ENCODE results near the gene RPS6KA5. TPM values are rescaled to one million over a fixed set of nuclear protein-coding genes. Genes with fewer than 3 reads are reported as not detected.

Gene RPS6KA5
- total RNA-seq, 1 donor from 2014 or later = 3.1 TPM

GRCh38 chr14:90797919-90798318, 262.5 kb downstream of the RPS6KA5 start:
- Histone ChIP-seq H3K9me3 (ENCODE audit: control insufficient read depth in 3 of 3, low read length in 3 of 3) (no peaks in the 10 kb centered on the region), H3K4me3 (ENCODE audit: low read length in 3 of 3) (no peak overlapping the region), H3K9ac (ENCODE audit: low read depth in 1 of 3, low read length in 3 of 3) (no peak overlapping the region), H3K27ac (ENCODE audit: low read depth, low read length) (no peak overlapping the region), H3K27me3 (ENCODE audit: control insufficient read depth in 3 of 3, insufficient read depth in 3 of 3, low read length in 3 of 3) (no peaks in the 10 kb centered on the region), H3K4me1 (ENCODE audit: control insufficient read depth in 3 of 3, insufficient read depth in 3 of 3, low read length in 3 of 3) (peaks cover 0 to 10% (median 7%) of the 10 kb centered on the region in 3 donors), H3K36me3 (ENCODE audit: control insufficient read depth in 3 of 3, insufficient read depth in 3 of 3, low read length in 3 of 3) (peaks cover 0 to 2% (median 0%) of the 10 kb centered on the region in 3 donors)

Small RNA genes within 50 kb of the gene (small RNA-seq; reads per million reads assigned to genes)
- gene RNU7-30P = not detected

Other genes starting within 250 kb of the RPS6KA5 start
- 5.7 TPM for gene TTC7B, start 244.2 kb downstream of the RPS6KA5 start, total RNA-seq
- gene DGLUCY, start 53.4 kb upstream of the RPS6KA5 start, total RNA-seq = 49.6 TPM
- 0.52 TPM for gene GPR68, start 184.1 kb upstream of the RPS6KA5 start, total RNA-seq